NCI-H2029 treated with DMSO at 0.1 percent for 48 hours (cell line): ENCODE data around the gene ANTXRL.
"Not testable (repeated sequence)": the region's sequence is repeated elsewhere in the genome, so short reads cannot be mapped to it uniquely, and the experiment has no call there.

Experiments used
- DNase-seq: peaks from one replicate; lab custom pipeline; 2025; lab: John Stamatoyannopoulos, UW

The ANTXRL gene

GRCh38 chr10:46330894-46331293 lies 44.1 kb downstream of the ANTXRL start:
- DNase-seq: no peak

GRCh38 chr10:46365484-46365883 lies 78.7 kb downstream of the ANTXRL start:
- DNase-seq: not testable (repeated sequence)

- not testable (repeated sequence) for DNase-seq
These were observed 80.4 kb downstream of the ANTXRL start for GRCh38 chr10:46367209-46367608.

GRCh38 chr10:46367666-46368240 lies 81.0 kb downstream of the ANTXRL start:
- not testable (repeated sequence) for DNase-seq

- not testable (repeated sequence) for DNase-seq
These were observed 82.2 kb downstream of the ANTXRL start for GRCh38 chr10:46368956-46369355.

GRCh38 chr10:46374410-46374809 lies 87.6 kb downstream of the ANTXRL start:
- DNase-seq: not testable (repeated sequence)

- DNase-seq: not testable (repeated sequence)
These were observed 88.6 kb downstream of the ANTXRL start, which contains the start of gene ANXA8L1 for GRCh38 chr10:46375406-46375805. Gene ANXA8L1 (plus strand): TSS chr10:46375776. CDS start chr10:46375852, 76 bp downstream.

GRCh38 chr10:46377022-46377421 lies 90.2 kb downstream of the ANTXRL start:
- not testable (repeated sequence) for DNase-seq

GRCh38 chr10:46377651-46378050 lies 90.9 kb downstream of the ANTXRL start:
- not testable (repeated sequence) for DNase-seq

- DNase-seq: not testable (repeated sequence)
These were observed 91.3 kb downstream of the ANTXRL start for GRCh38 chr10:46378108-46378507.

- not testable (repeated sequence) for DNase-seq
These were observed 92.5 kb downstream of the ANTXRL start for GRCh38 chr10:46379233-46379848.
